ENCODE data around the gene CHRNA7. TPM values are rescaled to one million over a fixed set of nuclear protein-coding genes. Genes with fewer than 3 reads are reported as not detected.

Gene CHRNA7
- total and polyA plus RNA-seq, 9 of the 15 experiments (the other 6 are each of a cell fraction or from before 2014, with no cell fraction given): 0.04 TPM; not detected in 8

- CTCF ChIA-PET (ENCODE audit: low intra/inter-chr PET ratio): no interaction called here
- no TSS peak for BruUV-seq (replicated peaks)
- no peak for DNase-seq (ENCODE audit: extremely low read depth in 1 of 4, low spot score in 3 of 4)
Measured at GRCh38 chr15:32096916-32097617, 66.8 kb downstream of the CHRNA7 start.

More at GRCh38 chr15:32096916-32097617, 66.8 kb downstream of the CHRNA7 start:
- Histone ChIP-seq H3K27me3 (ENCODE audit: control insufficient read depth in 2 of 2, insufficient read depth in 2 of 2, low read length in 2 of 2) (no peaks in the 10 kb centered on the region), H3K4me1 (replicated peaks in 1 of 2; ENCODE audit: control insufficient read depth in 2 of 2, insufficient read depth in 2 of 2, low read length in 2 of 2) (no peaks in the 10 kb centered on the region), H4K20me1 (replicated peaks; ENCODE audit: control insufficient read depth, insufficient read depth, low read length) (no peaks in the 10 kb centered on the region; the same call in 1 of the 2 replicates), H3K27ac (ENCODE audit: extremely low read depth, low read depth, low read length) (no peak overlapping the region), H3K9ac (ENCODE audit: insufficient read depth in 1 of 2, low read depth in 2 of 2, low read length in 2 of 2) (no peak overlapping the region), H3K4me3 (no peak overlapping the region), H3K9me3 (replicated peaks; ENCODE audit: control insufficient read depth, insufficient read depth, low read depth, low read length) (no peaks in the 10 kb centered on the region), H3K9me1 (ENCODE audit: control insufficient read depth, insufficient read depth, low read length) (no peaks in the 10 kb centered on the region), H3K4me2 (ENCODE audit: insufficient read depth, low read length) (no peak overlapping the region), H3K36me3 (ENCODE audit: control insufficient read depth, insufficient read depth, low read length) (no peaks in the 10 kb centered on the region), H2AFZ (ENCODE audit: low read depth, low read length) (no peak overlapping the region), H3K79me2 (ENCODE audit: control insufficient read depth, insufficient read depth, low read length) (no peaks in the 10 kb centered on the region)
- POLR2A ChIA-PET: no interaction called here
- in situ Hi-C loops (cut with MboI): no loop called here
- no peak for TF ChIP-seq ZSCAN29 (IDR thresholded peaks at IDR 0.05)
- no peak for TF ChIP-seq FOXK1 (CRISPR knock-in tag; IDR thresholded peaks at IDR 0.05; ENCODE audit: borderline replicate concordance)
- no peak for TF ChIP-seq ZNF24 (IDR thresholded peaks at IDR 0.05)
- no peak for TF ChIP-seq TAF1 (IDR thresholded peaks at IDR 0.05; ENCODE audit: control insufficient read depth, extremely low read depth, insufficient read depth, low read length, severe bottlenecking)
- no peak for TF ChIP-seq MAX (CRISPR knock-in tag; IDR thresholded peaks at IDR 0.05)
- TF ChIP-seq POLR2A (conservative IDR thresholded peaks at IDR 0.05): no peak
- TF ChIP-seq NFYB (IDR thresholded peaks at IDR 0.05; ENCODE audit: extremely low read depth, insufficient read length): no peak
- TF ChIP-seq KAT2B (IDR thresholded peaks at IDR 0.05; ENCODE audit: low read depth, low read length): no peak
- no peak for TF ChIP-seq ESRRB (CRISPR knock-in tag; IDR thresholded peaks at IDR 0.05; ENCODE audit: borderline replicate concordance)
- TF ChIP-seq ZC3H4 (CRISPR knock-in tag; IDR thresholded peaks at IDR 0.05; ENCODE audit: borderline replicate concordance): no peak
- TF ChIP-seq PTRF (tag; IDR thresholded peaks at IDR 0.05): no peak
- TF ChIP-seq HDAC6 (IDR thresholded peaks at IDR 0.05; ENCODE audit: low read depth, low read length): no peak
- TF ChIP-seq ZEB2 (IDR thresholded peaks at IDR 0.05): no peak
- TF ChIP-seq ZNF354B (CRISPR knock-in tag; IDR thresholded peaks at IDR 0.05): no peak
- TF ChIP-seq, protein P1, sequence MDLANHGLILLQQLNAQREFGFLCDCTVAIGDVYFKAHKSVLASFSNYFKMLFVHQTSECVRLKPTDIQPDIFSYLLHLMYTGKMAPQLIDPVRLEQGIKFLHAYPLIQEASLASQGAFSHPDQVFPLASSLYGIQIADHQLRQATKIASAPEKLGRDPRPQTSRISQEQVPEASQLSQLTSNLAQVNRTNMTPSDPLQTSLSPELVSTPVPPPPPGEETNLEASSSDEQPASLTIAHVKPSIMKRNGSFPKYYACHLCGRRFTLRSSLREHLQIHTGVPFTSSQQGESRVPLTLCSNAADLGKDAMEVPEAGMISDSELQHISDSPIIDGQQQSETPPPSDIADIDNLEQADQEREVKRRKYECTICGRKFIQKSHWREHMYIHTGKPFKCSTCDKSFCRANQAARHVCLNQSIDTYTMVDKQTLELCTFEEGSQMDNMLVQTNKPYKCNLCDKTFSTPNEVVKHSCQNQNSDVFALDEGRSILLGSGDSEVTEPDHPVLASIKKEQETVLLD (IDR thresholded peaks at IDR 0.05): no peak
- no peak for TF ChIP-seq NFATC3 (IDR thresholded peaks at IDR 0.05)
- TF ChIP-seq KAT7 (CRISPR knock-in tag; IDR thresholded peaks at IDR 0.05; ENCODE audit: borderline replicate concordance): no peak
- TF ChIP-seq TEAD4 (IDR thresholded peaks at IDR 0.05; ENCODE audit: low read length): no peak
- no peak for TF ChIP-seq TEAD4 (CRISPR knock-in tag; IDR thresholded peaks at IDR 0.05; ENCODE audit: borderline replicate concordance)
- no peak for TF ChIP-seq ZNF311 (CRISPR knock-in tag; IDR thresholded peaks at IDR 0.05)
- TF ChIP-seq ZZZ3 (IDR thresholded peaks at IDR 0.05): no peak
- no peak for FAIRE-seq
- ATAC-seq: no peak
- WGBS (ENCODE audit: insufficient coverage, low coverage, missing lambda C conversion rate): under 1% methylated on average over 13 of the region's 13 CpGs
- intact Hi-C loops (cut with micrococcal nuclease): no loop called here

Measured in K562 (cell line).